SIG-M5 treated with dmso at 0.1 percent for 504 hours (cell line): Measurements from ENCODE around the gene SNX22.

Source experiments
- DNase-seq: peaks from one replicate; lab custom pipeline; 2025; ENCODE audit not compliant: unreplicated experiment; lab: John Stamatoyannopoulos, UW

Gene SNX22

GRCh38 chr15:64193971-64194370 lies 42.4 kb downstream of the SNX22 start:
- DNase-seq = no peak

DNA sequence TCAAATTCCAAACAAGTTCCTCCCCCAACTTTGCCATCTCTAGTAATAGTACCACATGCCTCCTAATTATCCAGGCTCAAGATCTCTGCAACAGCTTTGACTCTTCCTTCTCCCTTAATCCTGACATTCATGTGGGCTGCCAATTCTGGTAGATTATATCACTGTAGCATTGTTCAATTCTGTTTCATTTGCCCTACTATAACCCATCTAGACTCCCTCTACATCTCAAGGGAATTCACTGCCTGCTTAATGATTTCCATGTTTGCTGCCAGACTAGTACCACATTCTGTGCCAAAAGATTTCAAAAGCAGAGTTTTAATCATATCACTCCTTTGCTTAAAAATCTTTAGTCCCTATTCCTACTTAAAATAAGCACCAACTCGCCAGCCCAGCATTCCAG lies 45.9 kb downstream of the SNX22 start:
- DNase-seq = no peak

GRCh38 chr15:64205202-64205601 lies 53.7 kb downstream of the SNX22 start:
- DNase-seq = no peak
